ENCODE results near the gene XPR1.

XPR1 gene

GRCh38 chr1:180620581-180620980 lies 11.2 kb upstream of the XPR1 start:
- TF ChIP-seq CTCF (IDR thresholded peaks at IDR 0.05; ENCODE audit: control extremely low read depth, extremely low read depth, low read depth, missing control alignments): no peak
- DNase-seq (ENCODE audit: extremely low spot score): no peak
- ChIA-PET POLR2A (no interaction called here), CTCF (interaction anchor here (1.6 to 1.8 kb wide), 2 partner anchors 17 to 241 kb away, joined by 3 to 5 read pairs; no protein-coding TSS in a partner anchor)

GRCh38 chr1:180622658-180623508 lies 8.9 kb upstream of the XPR1 start:
- no peak for TF ChIP-seq CTCF (IDR thresholded peaks at IDR 0.05; ENCODE audit: control extremely low read depth, extremely low read depth, low read depth, missing control alignments)
- CTCF ChIA-PET: interaction anchor here (0.9 to 1.1 kb wide), 2 partner anchors 14 to 90 kb away, joined by 3 read pairs; no protein-coding TSS in a partner anchor
- DNase-seq (ENCODE audit: extremely low spot score): no peak
- POLR2A ChIA-PET: no interaction called here

GRCh38 chr1:180623579-180624347 lies 8.1 kb upstream of the XPR1 start:
- ChIA-PET POLR2A (no interaction called here), CTCF (no interaction called here)
- no peak for DNase-seq (ENCODE audit: extremely low spot score)
- no peak for TF ChIP-seq CTCF (IDR thresholded peaks at IDR 0.05; ENCODE audit: control extremely low read depth, extremely low read depth, low read depth, missing control alignments)

- DNase-seq (ENCODE audit: extremely low spot score): no peak
- ChIA-PET CTCF (interaction anchor here (1.3 to 2.2 kb wide), 2 partner anchors 10 to 20 kb away, joined by 3 to 6 read pairs; no protein-coding TSS in a partner anchor), POLR2A (no interaction called here)
- TF ChIP-seq CTCF (IDR thresholded peaks at IDR 0.05; ENCODE audit: control extremely low read depth, extremely low read depth, low read depth, missing control alignments): no peak
Observed at GRCh38 chr1:180626711-180627110, 5.1 kb upstream of the XPR1 start.

GRCh38 chr1:180627411-180627810 lies 4.4 kb upstream of the XPR1 start:
- no peak for TF ChIP-seq CTCF (IDR thresholded peaks at IDR 0.05; ENCODE audit: control extremely low read depth, extremely low read depth, low read depth, missing control alignments)
- ChIA-PET POLR2A (no interaction called here), CTCF (interaction anchor here (0.8 to 2.2 kb wide), 4 partner anchors 8 to 19 kb away, joined by 3 to 6 read pairs (median 3); no protein-coding TSS in a partner anchor)
- DNase-seq (ENCODE audit: extremely low spot score): no peak

GRCh38 chr1:180628646-180629045 lies 3.2 kb upstream of the XPR1 start:
- ChIA-PET CTCF (no interaction called here), POLR2A (no interaction called here)
- no peak for DNase-seq (ENCODE audit: extremely low spot score)
- TF ChIP-seq CTCF (IDR thresholded peaks at IDR 0.05; ENCODE audit: control extremely low read depth, extremely low read depth, low read depth, missing control alignments): no peak

All from GM10248 (cell line).